HCT116 (cell line): ENCODE results near the gene USP48. TPM values are rescaled to one million over a fixed set of nuclear protein-coding genes. Genes with fewer than 3 reads are reported as not detected.

Experiments
- ATAC-seq: fragments of 200-7000 bp; cut with Tn5 transposase; 2 replicates; pipeline ENCODE4 v1.9.1; 2020; ENCODE audit warnings: mild to moderate bottlenecking, moderate library complexity
- BruUV-seq: library from RNA; stranded (reverse); fragments of 400-500 nt; replicated peaks from 2 replicates; lab custom pipeline; 2021; lab: Mats Ljungman, UMichigan
- CTCF ChIA-PET: fragments of 300-600 bp; sonication (Branson Sonifier 250); formaldehyde crosslinking; loops from one replicate; lab custom pipeline; 2021; ENCODE audit warnings: antibody characterized with exemption; lab: Charles Lee
- POLR2A ChIA-PET: fragments of 300-600, 350-600 bp; sonication (Branson Sonifier 250); formaldehyde crosslinking; loops from one replicate; lab custom pipeline; 2021; ENCODE audit warnings: antibody characterized with exemption; lab: Charles Lee
- RAD21 ChIA-PET, 2 experiments: fragments of 300-600 bp; sonication (Branson Sonifier 250); formaldehyde crosslinking; loops; one replicate each; lab custom pipeline; 2023; ENCODE audit warnings: low total read pairs in 2 of 2; ENCODE audit not compliant: uncharacterized antibody in 2 of 2, unreplicated experiment in 2 of 2, low non-redundant PET in 1 of 2; lab: Charles Lee
- DNase-seq: peaks from one replicate; pipeline ENCODE4 v3.0.0-alpha.2; 2010; ENCODE audit warnings: low read depth, low spot score
- H2AFZ ChIP-seq: fragments of 200-600 bp; shearing (Covaris generic), sonication (generic); 2 replicates; pipeline ENCODE4 v1.6.1; 2017; ENCODE audit warnings: low read depth, mixed run types, mixed read lengths, antibody characterized with exemption, low read length; ENCODE audit not compliant: poor library complexity, severe bottlenecking
- H3K27ac ChIP-seq: 2 replicates; pipeline ENCODE4 v1.5.1; 2012; ENCODE audit warnings: low read depth, low read length
- H3K27me3 ChIP-seq: fragments of 200-600 bp; sonication (generic); 2 replicates; pipeline ENCODE4 v1.6.1; 2016; ENCODE audit warnings: mixed run types, low read length, mixed read lengths; ENCODE audit not compliant: insufficient read depth
- H3K36me3 ChIP-seq, 2 experiments: fragments of 200-500 bp in 1 of 2; fragments of 200-600 bp in 1 of 2; sonication (Bioruptor generic) in 1 of 2; sonication (generic) in 1 of 2; 2 replicates each; pipeline versions ENCODE4 v1.5.1 to v1.6.1; 2014 to 2016; ENCODE audit warnings: low read length in 2 of 2, inconsistent platforms in 1 of 2, mixed read lengths in 1 of 2, mixed run types in 1 of 2; ENCODE audit not compliant: insufficient read depth in 2 of 2, control insufficient read depth in 1 of 2
- H3K4me1 ChIP-seq, 2 experiments: fragments of 200-600 bp in 1 of 2; sonication (generic) in 1 of 2; 2 replicates each; pipeline versions ENCODE4 v1.5.1 to v1.6.1; 2012 to 2017; ENCODE audit warnings: low read length in 2 of 2, inconsistent platforms in 1 of 2, mild to moderate bottlenecking in 1 of 2, mixed read lengths in 1 of 2, mixed run types in 1 of 2, moderate library complexity in 1 of 2; ENCODE audit not compliant: insufficient read depth in 2 of 2, control insufficient read depth in 1 of 2
- H3K4me2 ChIP-seq: fragments of 200-600 bp; sonication (generic); 2 replicates; pipeline ENCODE4 v1.6.1; 2017; ENCODE audit warnings: mixed run types, low read length, mixed read lengths
- H3K4me3 ChIP-seq, 2 experiments: fragments of 200-600 bp in 1 of 2; sonication (generic) in 1 of 2; replicated peaks in 1 of 2; 2 replicates each; pipeline ENCODE4 v1.5.1; 2011 to 2016; ENCODE audit warnings: low read length in 2 of 2, control low read depth in 1 of 2, low read depth in 1 of 2, mild to moderate bottlenecking in 1 of 2, mixed read lengths in 1 of 2, mixed run types in 1 of 2
- H3K79me2 ChIP-seq: fragments of 200-600 bp; sonication (generic); 2 replicates; pipeline ENCODE4 v1.6.1; 2017; ENCODE audit warnings: mild to moderate bottlenecking, mixed run types, low read length, moderate library complexity, mixed read lengths; ENCODE audit not compliant: insufficient read depth
- H3K9ac ChIP-seq: fragments of 200-600 bp; sonication (generic); 2 replicates; pipeline ENCODE4 v1.6.1; 2016; ENCODE audit warnings: low read length, mixed read lengths
- H3K9me2 ChIP-seq: fragments of 200-600 bp; sonication (generic), shearing (Covaris generic); 2 replicates; pipeline ENCODE4 v1.6.1; 2017; ENCODE audit warnings: mixed run types, mild to moderate bottlenecking, moderate library complexity; ENCODE audit not compliant: insufficient read depth
- H3K9me3 ChIP-seq, 2 experiments: fragments of 200-500 bp in 1 of 2; fragments of 200-600 bp in 1 of 2; sonication (Bioruptor generic) in 1 of 2; sonication (generic) in 1 of 2; 2 replicates each; pipeline ENCODE4 v1.6.1; 2014 to 2017; ENCODE audit warnings: low read length in 2 of 2, mixed read lengths in 2 of 2, inconsistent platforms in 1 of 2, low read depth in 1 of 2, mild to moderate bottlenecking in 1 of 2, mixed run types in 1 of 2, moderate library complexity in 1 of 2; ENCODE audit not compliant: control insufficient read depth in 1 of 2, insufficient read depth in 1 of 2
- H4K20me1 ChIP-seq: fragments of 200-600 bp; sonication (generic), shearing (Covaris generic); 2 replicates; pipeline ENCODE4 v1.6.1; 2017; ENCODE audit warnings: mixed run types, mild to moderate bottlenecking, moderate library complexity; ENCODE audit not compliant: insufficient read depth
- ATF3 ChIP-seq: IDR thresholded peaks from 2 replicates; pipeline ENCODE4 v1.6.1; 2012
- CEBPB ChIP-seq: IDR thresholded peaks from 2 replicates; pipeline ENCODE4 v1.6.1; 2012; ENCODE audit warnings: low read depth
- EZH2 ChIP-seq: fragments of 200-600 bp; sonication (generic); IDR thresholded peaks from 2 replicates; pipeline ENCODE4 v1.6.1; 2017; ENCODE audit warnings: antibody characterized with exemption, mixed run types
- EZH2phosphoT487 ChIP-seq: fragments of 200-600 bp; IDR thresholded peaks from 2 replicates; pipeline ENCODE4 v1.6.1; 2018; ENCODE audit warnings: antibody characterized with exemption, borderline replicate concordance
- RAD21 ChIP-seq: IDR thresholded peaks from 2 replicates; pipeline ENCODE4 v1.6.1; 2012; ENCODE audit warnings: low read depth, mild to moderate bottlenecking
- SIN3A ChIP-seq: IDR thresholded peaks from 2 replicates; pipeline ENCODE4 v1.6.1; 2012; ENCODE audit warnings: low read depth
- SRF ChIP-seq: IDR thresholded peaks from 2 replicates; pipeline ENCODE4 v1.6.1; 2012; ENCODE audit warnings: low read depth
- YY1 ChIP-seq: IDR thresholded peaks from 2 replicates; pipeline ENCODE4 v1.6.1; 2011; ENCODE audit warnings: low read length, low read depth, moderate library complexity, mild to moderate bottlenecking; ENCODE audit not compliant: insufficient replicate concordance; ENCODE audit errors: extremely low read depth
- ZBTB33 ChIP-seq: IDR thresholded peaks from 2 replicates; pipeline ENCODE4 v1.6.1; 2011; ENCODE audit warnings: mild to moderate bottlenecking, low read length, moderate library complexity; ENCODE audit not compliant: insufficient replicate concordance; ENCODE audit errors: extremely low read depth
- ZFX ChIP-seq: fragments of 450-650 bp; IDR thresholded peaks from 2 replicates; pipeline ENCODE4 v1.6.1; 2017
- intact Hi-C: fragments of 100-400 bp; cut with micrococcal nuclease; formaldehyde crosslinking; loops from 2 replicates; pipeline ENCODE4 v1.10.0; 2022
- total RNA-seq: library from RNA; stranded (reverse); gene quantifications from one replicate; pipeline ENCODE4 v1.2.1, GENCODE V29; 2021; ENCODE audit not compliant: unreplicated experiment

Gene USP48
- total RNA-seq, 1 experiment from 2014 or later = 54.8 TPM

GRCh38 chr1:21633992-21634805, 148.8 kb downstream of the USP48 start:
- H3K79me2 ChIP-seq = no peaks in the 10 kb centered on the region
- DNase-seq (no peak), ATAC-seq (no peak)
- no peaks in the 10 kb centered on the region for H3K9me2 ChIP-seq
- RAD21 ChIA-PET = no interaction called here
- H2AFZ ChIP-seq = no peak overlapping the region
- no peaks in the 10 kb centered on the region for H3K27me3 ChIP-seq
- CTCF ChIA-PET = no interaction called here
- no peak overlapping the region for H3K4me2 ChIP-seq
- H3K9ac ChIP-seq = no peak overlapping the region
- no peak overlapping the region for H3K27ac ChIP-seq
- no peak for TF ChIP-seq EZH2phosphoT487
- TF ChIP-seq SIN3A = no peak
- TF ChIP-seq ATF3 = no peak
- TF ChIP-seq ZFX = no peak
- TF ChIP-seq RAD21 = no peak
- TF ChIP-seq ZBTB33 = no peak
- no peak for TF ChIP-seq EZH2
- TF ChIP-seq CEBPB = no peak
- no peak for TF ChIP-seq SRF
- TF ChIP-seq YY1 = no peak
- intact Hi-C loops = no loop called here
- H3K9me3 ChIP-seq = no peaks in the 10 kb centered on the region
- BruUV-seq = no TSS peak
- peaks cover 20 to 26% of the 10 kb centered on the region in 2 experiments for H3K4me1 ChIP-seq
- H3K4me3 ChIP-seq = no peak overlapping the region
- H3K36me3 ChIP-seq = no peaks in the 10 kb centered on the region
- POLR2A ChIA-PET = no interaction called here
- H4K20me1 ChIP-seq = no peaks in the 10 kb centered on the region
